IMR-90 (cell line): ENCODE data around the gene C1QTNF8. TPM values are rescaled to one million over a fixed set of nuclear protein-coding genes. Genes with fewer than 3 reads are reported as not detected.

Experiments used
- ATAC-seq: fragments of 200-7000 bp; cut with Tn5 transposase; 2 replicates; pipeline ENCODE4 v1.9.1; 2020; ENCODE audit warnings: low read depth, mild to moderate bottlenecking, moderate library complexity
- BruUV-seq: library from RNA; stranded (reverse); fragments of 400-500 nt; replicated peaks from 2 replicates; lab custom pipeline; 2021; lab: Mats Ljungman, UMichigan
- CTCF ChIA-PET: fragments of 300-600 bp; formaldehyde crosslinking; extraction: SDS; loops from one replicate; lab custom pipeline; 2021; ENCODE audit warnings: antibody characterized with exemption; lab: Yijun Ruan, JAX
- POLR2A ChIA-PET: fragments of 300-600 bp; sonication (Branson Sonifier 250); formaldehyde crosslinking; loops from one replicate; lab custom pipeline; 2022; ENCODE audit warnings: antibody characterized with exemption; ENCODE audit not compliant: unreplicated experiment; lab: Charles Lee
- DNase-seq: peaks from one replicate; pipeline ENCODE4 v3.0.0; 2013
- H2AFZ ChIP-seq: replicated peaks from 2 replicates; pipeline ENCODE3; 2013; ENCODE audit warnings: low read length, mild to moderate bottlenecking; ENCODE audit not compliant: poor library complexity
- H2AK5ac ChIP-seq: 2 replicates; pipeline ENCODE4 v1.6.1; 2013; ENCODE audit warnings: low read depth, low read length, inconsistent platforms
- H2AK9ac ChIP-seq: replicated peaks from 2 replicates; pipeline ENCODE3; 2013; ENCODE audit warnings: mild to moderate bottlenecking, low read depth, low read length, moderate library complexity; ENCODE audit not compliant: poor library complexity
- H2BK120ac ChIP-seq: 2 replicates; pipeline ENCODE4 v1.6.1; 2013; ENCODE audit warnings: low read depth, low read length, inconsistent platforms
- H2BK15ac ChIP-seq: 3 replicates; pipeline ENCODE4 v1.6.1; 2013; ENCODE audit warnings: low read depth, low read length, inconsistent platforms
- H2BK20ac ChIP-seq: 2 replicates; pipeline ENCODE4 v1.6.1; 2013; ENCODE audit warnings: low read depth, mild to moderate bottlenecking, inconsistent platforms, low read length, moderate library complexity
- H2BK5ac ChIP-seq: 2 replicates; pipeline ENCODE4 v1.6.1; 2013; ENCODE audit warnings: mild to moderate bottlenecking, low read depth, low read length, inconsistent platforms; ENCODE audit not compliant: poor library complexity, severe bottlenecking
- H3K14ac ChIP-seq: replicated peaks from 2 replicates; pipeline ENCODE4 v1.6.1; 2013; ENCODE audit warnings: low read depth, low read length, inconsistent platforms
- H3K18ac ChIP-seq: 2 replicates; pipeline ENCODE4 v1.6.1; 2013; ENCODE audit warnings: low read depth, low read length, control low read depth
- H3K23ac ChIP-seq: 2 replicates; pipeline ENCODE4 v1.6.1; 2013; ENCODE audit warnings: low read depth, low read length, inconsistent platforms
- H3K27ac ChIP-seq: 2 replicates; pipeline ENCODE4 v1.5.1; 2013; ENCODE audit warnings: mild to moderate bottlenecking, control low read depth, low read length; ENCODE audit not compliant: insufficient read depth
- H3K27me3 ChIP-seq: 2 replicates; pipeline ENCODE4 v1.6.1; 2013; ENCODE audit warnings: low read length; ENCODE audit not compliant: control insufficient read depth, insufficient read depth
- H3K36me3 ChIP-seq: 2 replicates; pipeline ENCODE4 v1.6.1; 2013; ENCODE audit warnings: low read length, mixed read lengths; ENCODE audit not compliant: control insufficient read depth, insufficient read depth
- H3K4ac ChIP-seq: 2 replicates; pipeline ENCODE4 v1.6.1; 2013; ENCODE audit warnings: low read depth, low read length, inconsistent platforms
- H3K4me1 ChIP-seq: 2 replicates; pipeline ENCODE4 v1.6.1; 2013; ENCODE audit warnings: low read length, mixed read lengths; ENCODE audit not compliant: control insufficient read depth, insufficient read depth
- H3K4me2 ChIP-seq: 2 replicates; pipeline ENCODE4 v1.6.1; 2013; ENCODE audit warnings: low read depth, mild to moderate bottlenecking, control low read depth, low read length, moderate library complexity
- H3K4me3 ChIP-seq: 2 replicates; pipeline ENCODE4 v1.5.1; 2013; ENCODE audit warnings: low read depth, mild to moderate bottlenecking, control low read depth, low read length, moderate library complexity; ENCODE audit not compliant: insufficient read depth
- H3K56ac ChIP-seq: 2 replicates; pipeline ENCODE4 v1.6.1; 2013; ENCODE audit warnings: low read length, inconsistent platforms; ENCODE audit not compliant: insufficient read depth; ENCODE audit errors: extremely low read depth
- H3K79me1 ChIP-seq, 2 experiments: 2 replicates each; pipeline ENCODE4 v1.6.1; 2013; ENCODE audit warnings: low read length in 2 of 2, inconsistent platforms in 1 of 2, low read depth in 1 of 2
- H3K9ac ChIP-seq: 2 replicates; pipeline ENCODE4 v1.6.1; 2013; ENCODE audit warnings: low read depth, low read length, control low read depth
- H3K9me1 ChIP-seq: 2 replicates; pipeline ENCODE4 v1.6.1; 2013; ENCODE audit warnings: low read length, inconsistent platforms; ENCODE audit not compliant: insufficient read depth
- H3K9me3 ChIP-seq: 2 replicates; pipeline ENCODE4 v1.6.1; 2013; ENCODE audit warnings: low read length; ENCODE audit not compliant: control insufficient read depth, insufficient read depth
- H4K20me1 ChIP-seq: 2 replicates; pipeline ENCODE4 v1.6.1; 2013; ENCODE audit warnings: low read length, inconsistent platforms; ENCODE audit not compliant: insufficient read depth
- H4K5ac ChIP-seq: 2 replicates; pipeline ENCODE4 v1.6.1; 2013; ENCODE audit warnings: mild to moderate bottlenecking, low read depth, low read length, control low read depth
- H4K8ac ChIP-seq, 2 experiments: 2 replicates each; pipeline ENCODE4 v1.6.1; 2013; ENCODE audit warnings: low read depth in 2 of 2, low read length in 2 of 2, control low read depth in 1 of 2, inconsistent platforms in 1 of 2
- H4K91ac ChIP-seq: 2 replicates; pipeline ENCODE4 v1.6.1; 2013; ENCODE audit warnings: low read depth, low read length, inconsistent platforms; ENCODE audit not compliant: insufficient read depth
- CHD1 ChIP-seq: IDR thresholded peaks from 2 replicates; pipeline ENCODE4 v1.6.1; 2012; ENCODE audit warnings: low read depth, low read length, improper control_type of control experiment
- MAFK ChIP-seq: IDR thresholded peaks from 2 replicates; pipeline ENCODE4 v1.6.1; 2012; ENCODE audit warnings: low read depth, low read length, improper control_type of control experiment
- MAZ ChIP-seq: IDR thresholded peaks from 2 replicates; pipeline ENCODE4 v1.6.1; 2012; ENCODE audit warnings: low read depth, mild to moderate bottlenecking, low read length, improper control_type of control experiment, moderate library complexity, borderline replicate concordance
- MXI1 ChIP-seq: IDR thresholded peaks from 2 replicates; pipeline ENCODE4 v1.6.1; 2012; ENCODE audit warnings: low read depth, mild to moderate bottlenecking, low read length, moderate library complexity, borderline replicate concordance
- NFE2L2 ChIP-seq: fragments of 150-350 bp; IDR thresholded peaks from 2 replicates; pipeline ENCODE4 v1.6.1; 2016; ENCODE audit warnings: low read depth, mild to moderate bottlenecking, low read length
- POLR2A ChIP-seq: IDR thresholded peaks from 2 replicates; pipeline ENCODE4 v1.6.1; 2012; ENCODE audit warnings: mild to moderate bottlenecking, low read depth, low read length
- RAD21 ChIP-seq: IDR thresholded peaks from 2 replicates; pipeline ENCODE4 v1.6.1; 2012; ENCODE audit warnings: low read length, improper control_type of control experiment
- RCOR1 ChIP-seq: IDR thresholded peaks from 2 replicates; pipeline ENCODE4 v1.6.1; 2012; ENCODE audit warnings: mild to moderate bottlenecking, low read length, improper control_type of control experiment; ENCODE audit not compliant: insufficient replicate concordance
- RFX5 ChIP-seq: IDR thresholded peaks from 2 replicates; pipeline ENCODE4 v1.8.0; 2012; ENCODE audit warnings: low read depth, mild to moderate bottlenecking, low read length, moderate library complexity
- SMC3 ChIP-seq: fragments of 150-350 bp; IDR thresholded peaks from 2 replicates; pipeline ENCODE4 v1.6.1; 2016; ENCODE audit warnings: low read depth, mild to moderate bottlenecking, antibody characterized with exemption, low read length, moderate library complexity
- WGBS, 2 experiments: methylation state at CpG; one replicate each; pipeline versions ENCODE4 v1.1.5 to v1.1.7; 2013; ENCODE audit warnings: missing lambda C conversion rate in 2 of 2; ENCODE audit not compliant: insufficient read length in 1 of 2; ENCODE audit errors: extremely low coverage in 2 of 2; 5-methylcytosine and 5-hydroxymethylcytosine counted together
- dilution Hi-C: fragments of 300-500 bp; cut with HindIII; formaldehyde crosslinking; loops from one replicate; pipeline ENCODE4 v1.14.3; 2018; ENCODE audit warnings: low sequenced_read_pairs; ENCODE audit not compliant: unreplicated experiment
- in situ Hi-C: fragments of 300-500 bp; cut with MboI; formaldehyde crosslinking; loops from 3 replicates; pipeline ENCODE4 v1.14.3; 2019; ENCODE audit warnings: low sequenced_read_pairs, inconsistent platforms, mixed read lengths
- intact Hi-C: fragments of 100-400 bp; cut with micrococcal nuclease; formaldehyde crosslinking; loops from 2 replicates; pipeline ENCODE4 v1.10.0; 2022
- polyA plus RNA-seq, 3 experiments: library from polyadenylated mRNA; depleted of rRNA; stranded (reverse); fragments of >200 nt; gene quantifications; 2 replicates each; pipeline ENCODE4 v1.2.3, GENCODE V29; 2012; ENCODE audit warnings: low replicate concordance in 1 of 3
- total RNA-seq: library from RNA; depleted of rRNA; stranded (reverse); fragments of >200 nt; gene quantifications from 2 replicates; pipeline ENCODE4 v1.2.3, GENCODE V29; 2012
- TF ChIP-seq, protein P1 (sequence below): fragments of 150-350 bp; IDR thresholded peaks from 2 replicates; pipeline ENCODE4 v1.6.1; 2017; ENCODE audit warnings: mild to moderate bottlenecking, antibody characterized with exemption, low read length, low read depth
- TF ChIP-seq, protein P2 (sequence below): fragments of 150-350 bp; IDR thresholded peaks from 2 replicates; pipeline ENCODE4 v1.6.1; 2016; ENCODE audit warnings: low read depth, mild to moderate bottlenecking, low read length, moderate library complexity, borderline replicate concordance

Gene C1QTNF8
- total and polyA plus RNA-seq, 2 of the 4 experiments (the other 2 are of a cell fraction): not detected

DNA sequence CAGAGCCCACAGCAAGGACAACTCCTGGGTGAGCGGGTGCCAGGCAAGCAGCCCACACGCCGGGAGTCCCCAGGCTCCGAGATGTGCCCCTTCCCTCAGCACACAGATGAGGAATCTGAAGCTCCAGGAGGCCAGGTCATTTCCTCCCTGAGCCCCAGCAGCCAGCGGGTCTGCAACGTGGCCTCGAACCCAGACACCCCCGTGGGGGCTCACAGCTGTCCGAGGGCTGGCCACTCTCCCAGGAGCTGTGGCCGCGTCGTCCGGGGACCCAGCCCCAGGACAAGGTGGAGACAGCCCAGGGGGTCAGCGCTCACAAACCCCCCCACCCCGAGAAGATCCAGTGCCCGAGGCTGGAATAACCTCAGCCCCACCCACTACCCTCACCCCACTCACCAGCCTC lies 17.4 kb upstream of the C1QTNF8 start:
- dilution Hi-C loops (no loop called here), intact Hi-C loops (no loop called here)
- peaks cover 50% of the 10 kb centered on the region for H3K27me3 ChIP-seq

More for the DNA sequence above, 17.4 kb upstream of the C1QTNF8 start:
- H2BK120ac ChIP-seq: no peak overlapping the region
- H4K5ac ChIP-seq: no peak overlapping the region
- no peak overlapping the region for H3K4ac ChIP-seq
- H3K9me1 ChIP-seq: no peaks in the 10 kb centered on the region
- no peak overlapping the region for H3K4me3 ChIP-seq
- CTCF ChIA-PET: no interaction called here
- no peak for ATAC-seq
- in situ Hi-C loops: loop anchor here (5.0 kb wide), 1 partner anchor 84 kb away; no protein-coding TSS in a partner anchor
- no TSS peak for BruUV-seq
- H2BK20ac ChIP-seq: no peak overlapping the region
- H2AFZ ChIP-seq: no peak overlapping the region
- POLR2A ChIA-PET: no interaction called here
- H3K14ac ChIP-seq: no peak overlapping the region
- DNase-seq: no peak
- no peak overlapping the region for H2BK5ac ChIP-seq
- no peak overlapping the region for H2AK5ac ChIP-seq
- no peaks in the 10 kb centered on the region for H3K9me3 ChIP-seq
- H3K9ac ChIP-seq: no peak overlapping the region
- no peak overlapping the region for H3K18ac ChIP-seq
- no peaks in the 10 kb centered on the region for H3K4me1 ChIP-seq
- no peaks in the 10 kb centered on the region for H4K20me1 ChIP-seq
- no peak overlapping the region for H3K23ac ChIP-seq
- H2AK9ac ChIP-seq: no peak overlapping the region
- no peak overlapping the region for H3K56ac ChIP-seq
- H2BK15ac ChIP-seq: no peak overlapping the region
- no peak overlapping the region for H3K4me2 ChIP-seq
- H4K91ac ChIP-seq: no peak overlapping the region
- no peaks in the 10 kb centered on the region for H3K36me3 ChIP-seq
- WGBS, 2 experiments: no CpG with 5 or more reads among the region's 16 CpGs
- H4K8ac ChIP-seq: no peak overlapping the region
- H3K27ac ChIP-seq: no peak overlapping the region
- H3K79me1 ChIP-seq: no peaks in the 10 kb centered on the region
- no peak for TF ChIP-seq RAD21
- no peak for TF ChIP-seq NFE2L2
- no peak for TF ChIP-seq POLR2A
- no peak for TF ChIP-seq SMC3
- no peak for TF ChIP-seq RCOR1
- TF ChIP-seq, protein P1, sequence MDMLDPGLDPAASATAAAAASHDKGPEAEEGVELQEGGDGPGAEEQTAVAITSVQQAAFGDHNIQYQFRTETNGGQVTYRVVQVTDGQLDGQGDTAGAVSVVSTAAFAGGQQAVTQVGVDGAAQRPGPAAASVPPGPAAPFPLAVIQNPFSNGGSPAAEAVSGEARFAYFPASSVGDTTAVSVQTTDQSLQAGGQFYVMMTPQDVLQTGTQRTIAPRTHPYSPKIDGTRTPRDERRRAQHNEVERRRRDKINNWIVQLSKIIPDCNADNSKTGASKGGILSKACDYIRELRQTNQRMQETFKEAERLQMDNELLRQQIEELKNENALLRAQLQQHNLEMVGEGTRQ: no peak
- no peak for TF ChIP-seq MXI1
- no peak for TF ChIP-seq RFX5
- no peak for TF ChIP-seq MAZ
- TF ChIP-seq CHD1: no peak
- no peak for TF ChIP-seq MAFK
- TF ChIP-seq, protein P2, sequence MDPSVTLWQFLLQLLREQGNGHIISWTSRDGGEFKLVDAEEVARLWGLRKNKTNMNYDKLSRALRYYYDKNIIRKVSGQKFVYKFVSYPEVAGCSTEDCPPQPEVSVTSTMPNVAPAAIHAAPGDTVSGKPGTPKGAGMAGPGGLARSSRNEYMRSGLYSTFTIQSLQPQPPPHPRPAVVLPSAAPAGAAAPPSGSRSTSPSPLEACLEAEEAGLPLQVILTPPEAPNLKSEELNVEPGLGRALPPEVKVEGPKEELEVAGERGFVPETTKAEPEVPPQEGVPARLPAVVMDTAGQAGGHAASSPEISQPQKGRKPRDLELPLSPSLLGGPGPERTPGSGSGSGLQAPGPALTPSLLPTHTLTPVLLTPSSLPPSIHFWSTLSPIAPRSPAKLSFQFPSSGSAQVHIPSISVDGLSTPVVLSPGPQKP: no peak
